SIG-M5 treated with dmso at 0.1 percent for 504 hours (cell line): ENCODE measurements around the gene ARHGAP12.
A peak's percentile ranks its signal among the peaks of the same experiment; 100 is the strongest.

ENCODE experiments used
- DNase-seq: peaks from one replicate; lab custom pipeline; 2025; ENCODE audit not compliant: unreplicated experiment; lab: John Stamatoyannopoulos, UW

The ARHGAP12 gene

DNA sequence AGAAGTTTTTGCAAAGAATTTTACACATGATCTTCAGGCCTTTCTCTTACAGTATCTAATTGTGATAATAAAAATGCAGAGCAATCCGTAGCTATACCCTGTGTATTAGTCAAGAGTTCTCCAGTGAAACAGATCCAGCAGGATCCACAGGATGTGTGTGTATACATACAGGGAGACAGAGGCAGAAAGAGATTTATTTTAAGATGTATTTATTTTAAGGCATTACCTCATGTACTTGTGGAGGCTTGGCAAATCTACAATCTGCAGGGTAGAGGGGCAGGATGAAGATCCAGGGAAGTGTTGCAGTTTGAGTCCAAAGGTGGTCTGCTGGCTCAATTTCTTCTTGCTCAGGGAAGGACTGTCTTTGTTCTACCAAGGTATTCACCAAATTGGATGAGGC, 41.7 kb downstream of the ARHGAP12 start:
- DNase-seq = no peak

DNA sequence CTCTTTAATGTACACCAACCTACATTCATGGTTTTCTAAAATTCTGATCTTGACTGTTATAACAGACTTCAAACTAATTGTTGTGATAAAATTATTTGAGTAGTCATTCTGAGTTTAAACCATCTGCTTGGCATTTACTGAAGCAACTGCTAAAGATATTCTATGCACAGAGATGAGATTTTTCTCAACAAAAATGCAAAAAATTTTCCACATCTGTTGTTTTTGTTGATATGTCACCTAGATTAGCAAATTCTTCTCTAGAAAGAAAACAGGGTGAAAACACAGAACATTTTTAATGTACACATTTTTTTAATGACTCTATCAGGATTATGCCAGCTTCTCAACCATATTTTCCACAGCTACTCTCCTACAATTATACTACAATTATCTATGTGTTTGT, 42.7 kb downstream of the ARHGAP12 start:
- no peak for DNase-seq

DNA sequence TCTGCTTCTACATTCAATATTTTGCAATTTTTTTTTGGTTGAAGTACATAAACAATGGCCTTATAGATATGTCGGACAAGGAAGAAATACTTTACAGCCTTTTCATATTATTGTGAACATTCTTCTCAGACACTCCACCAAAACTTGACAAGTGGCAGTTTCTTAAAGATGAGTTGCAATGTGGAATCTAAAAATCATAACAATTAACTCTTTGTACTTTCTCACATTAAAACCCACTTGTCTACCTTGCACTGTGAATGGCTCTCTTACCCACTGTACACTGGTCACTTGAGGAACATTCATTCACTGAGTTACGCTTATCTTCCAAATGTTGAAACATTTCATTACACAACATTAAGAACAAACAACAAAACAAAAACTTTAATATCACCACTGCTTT, 44.2 kb downstream of the ARHGAP12 start:
- no peak for DNase-seq

DNA sequence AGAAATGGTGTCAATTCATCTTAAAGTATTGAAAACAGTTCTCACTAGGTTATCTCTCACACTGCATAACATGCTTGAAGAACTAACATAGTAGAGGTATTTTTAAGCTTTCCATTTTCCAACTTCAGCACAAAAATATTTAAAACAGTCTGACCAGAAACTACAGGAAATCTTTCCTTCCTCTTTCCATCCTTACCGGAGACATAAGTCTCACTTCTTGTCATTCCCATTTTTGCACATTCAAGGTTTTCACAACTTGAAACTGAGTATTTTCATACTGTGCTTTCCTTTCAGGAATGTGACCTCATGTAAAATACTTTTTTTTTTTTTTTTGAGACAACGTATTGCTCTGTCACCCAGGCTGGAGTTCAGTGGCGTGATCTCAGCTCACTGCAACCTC, 45.2 kb downstream of the ARHGAP12 start:
- DNase-seq = no peak

DNA sequence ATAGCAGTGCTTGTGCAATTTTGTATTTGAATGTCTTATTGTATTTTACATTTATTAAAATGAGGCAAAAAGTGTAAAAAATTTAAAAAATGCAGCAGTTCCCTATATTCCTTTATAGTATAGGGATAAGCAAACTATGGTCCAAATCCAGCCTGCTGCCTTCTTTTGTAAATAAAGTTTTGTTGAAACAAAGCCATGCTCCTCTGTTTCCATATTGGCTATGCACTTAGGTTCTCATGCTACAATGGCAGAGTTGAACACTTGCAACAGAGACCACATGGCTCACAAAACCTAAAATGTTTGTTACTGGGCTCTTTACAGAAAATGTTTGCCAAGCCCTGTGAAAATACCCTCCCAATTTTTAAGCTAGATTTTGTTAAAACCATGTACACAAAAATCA, 50.1 kb downstream of the ARHGAP12 start:
- DNase-seq = no peak

DNA sequence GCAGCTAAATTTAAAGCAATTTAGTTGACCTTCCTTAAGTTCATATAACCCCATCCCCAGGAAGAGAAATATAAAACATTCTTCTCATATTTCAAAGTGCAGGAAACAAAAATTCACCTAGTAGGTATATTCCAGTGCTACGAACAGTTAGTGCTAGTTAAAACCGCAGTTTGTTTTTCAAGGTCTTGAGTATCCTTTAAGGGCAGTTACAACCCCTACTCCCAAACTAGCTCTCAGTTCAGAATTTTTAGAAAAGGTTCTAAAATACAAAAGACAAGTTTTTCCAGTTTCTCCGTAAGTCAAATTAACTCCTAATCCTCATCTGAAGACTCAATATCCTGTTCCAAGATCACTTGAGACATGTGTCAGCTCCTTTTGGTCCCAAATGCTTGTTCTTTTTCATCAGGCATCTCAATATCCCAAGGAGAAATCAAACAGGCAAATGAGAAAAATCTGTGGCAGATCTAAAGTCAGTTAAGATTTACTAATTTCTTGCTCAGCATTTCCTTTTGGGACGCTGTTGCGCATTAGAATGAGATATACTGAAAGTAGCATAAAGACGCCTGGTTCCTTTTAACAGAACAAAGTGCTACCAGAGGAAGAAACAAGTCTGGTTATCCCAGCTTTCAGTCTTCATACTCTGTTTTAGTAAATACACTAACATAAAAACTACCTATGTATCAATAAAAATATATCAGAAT, 51.8 kb downstream of the ARHGAP12 start:
- no peak for DNase-seq

DNA sequence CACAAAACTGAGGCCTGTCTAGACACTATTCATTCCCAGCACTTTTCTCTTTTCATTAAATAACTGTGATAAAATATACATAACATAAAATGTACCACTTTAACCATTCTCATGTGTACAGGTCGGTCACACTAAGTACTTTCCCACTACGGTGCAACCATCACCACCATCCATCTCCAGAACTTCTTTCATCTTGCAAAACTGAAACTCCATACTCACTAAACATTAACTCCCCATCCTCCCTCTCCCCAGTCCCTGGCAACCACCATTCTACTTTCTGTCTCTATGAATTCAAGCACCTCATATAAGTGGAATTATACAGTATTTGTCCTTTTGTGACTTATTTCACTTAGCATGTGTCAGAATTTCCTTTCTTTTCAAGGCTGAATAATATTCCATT, 53.0 kb downstream of the ARHGAP12 start:
- DNase-seq = no peak

DNA sequence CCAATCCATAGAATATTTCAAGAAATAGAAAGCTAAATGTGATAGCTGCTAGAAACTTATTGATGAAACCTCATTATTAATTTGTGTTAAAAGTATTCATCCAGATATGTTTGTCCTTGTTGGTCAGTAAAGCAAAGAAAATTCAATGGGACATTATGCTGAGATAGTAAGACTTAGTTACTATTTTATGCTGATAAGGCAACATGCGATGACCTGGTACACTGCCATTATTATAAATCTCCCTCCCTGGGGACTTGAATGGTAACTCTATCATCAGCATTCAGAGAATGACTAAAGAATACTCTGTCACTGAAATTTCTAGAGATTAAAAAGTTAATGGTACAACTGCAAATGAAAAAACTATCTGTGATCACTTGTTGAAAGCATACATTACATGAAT, 54.9 kb downstream of the ARHGAP12 start:
- no peak for DNase-seq

DNA sequence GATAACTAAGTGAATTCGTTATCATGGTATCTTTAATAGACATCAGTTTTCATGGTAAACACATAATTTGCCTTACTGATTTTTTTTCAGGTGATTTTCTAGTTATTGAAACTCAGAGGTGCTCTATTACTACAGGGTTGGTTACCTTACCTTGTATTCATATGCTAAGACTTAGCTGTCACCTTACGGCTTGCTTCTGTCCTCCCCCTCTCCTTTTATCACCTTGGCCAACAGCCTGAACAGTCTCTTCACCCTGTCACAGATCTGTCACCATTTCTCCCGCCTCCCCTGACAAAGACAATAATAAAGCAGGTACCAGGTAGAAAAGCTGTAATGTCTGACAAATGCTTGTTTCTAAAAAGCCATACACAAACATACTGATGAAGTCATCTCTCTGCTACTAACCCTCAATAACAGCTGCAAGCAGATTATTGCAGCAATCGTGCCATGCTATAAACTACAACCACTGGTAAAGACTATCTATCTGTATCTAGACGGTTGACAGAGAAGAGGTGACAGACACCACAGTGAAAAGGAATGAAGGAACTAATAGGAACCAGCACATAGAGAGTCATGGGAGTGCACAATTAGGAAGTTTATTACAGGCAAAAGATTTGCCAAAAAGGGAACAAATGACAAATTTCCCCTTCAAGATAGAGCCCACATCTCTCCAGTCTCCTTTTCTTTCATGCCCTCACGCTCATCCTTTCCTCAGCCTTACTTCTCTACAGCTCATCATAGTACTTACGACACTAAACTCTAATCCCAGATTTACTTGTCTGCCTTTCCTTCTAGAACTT, 57.2 kb downstream of the ARHGAP12 start:
- DNase-seq = no peak

DNA sequence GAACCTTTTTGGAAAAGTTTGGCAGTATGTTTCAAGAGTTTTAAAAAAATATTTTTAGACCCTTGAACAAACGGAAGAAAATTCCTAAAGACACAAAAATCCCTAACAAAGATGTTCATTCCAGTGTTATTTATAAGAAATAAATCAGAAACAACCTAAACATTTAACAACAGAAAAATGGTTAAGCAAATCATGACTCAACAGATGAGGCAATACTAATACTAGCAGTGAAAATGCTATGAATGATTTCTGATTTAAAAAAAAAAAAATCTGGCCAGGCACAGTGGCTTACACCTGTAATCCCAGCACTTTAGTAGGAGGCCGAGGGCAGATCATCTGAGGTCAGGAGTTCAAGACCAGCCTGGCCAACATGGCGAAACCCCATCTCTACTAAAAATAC, 61.0 kb downstream of the ARHGAP12 start:
- no peak for DNase-seq

DNA sequence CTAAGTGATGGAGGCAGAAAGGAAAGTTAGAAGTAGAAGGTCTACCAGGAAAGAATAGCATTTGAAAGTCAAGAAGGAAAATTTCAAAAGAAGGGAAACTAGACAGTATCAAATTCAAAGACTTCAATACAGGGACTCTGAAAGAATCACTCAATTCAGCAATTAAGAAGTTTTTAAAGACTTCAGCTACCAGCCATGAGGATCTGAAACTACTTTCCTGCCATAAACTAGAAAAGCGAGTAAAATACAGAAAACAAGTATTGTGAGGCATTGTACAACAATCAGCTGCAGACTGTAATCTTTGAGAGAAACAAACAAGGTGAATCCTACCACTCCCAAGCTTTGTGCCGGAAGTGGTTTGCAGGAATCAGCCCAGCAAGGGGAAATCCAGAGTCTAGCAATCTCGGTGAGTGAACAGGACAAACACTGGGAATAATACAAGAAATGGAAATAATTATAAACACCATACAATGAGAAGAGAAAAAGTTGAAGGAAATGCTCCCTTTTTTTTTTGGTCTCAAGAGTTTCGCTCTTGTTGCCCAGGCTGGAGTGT, 62.4 kb downstream of the ARHGAP12 start:
- no peak for DNase-seq

DNA sequence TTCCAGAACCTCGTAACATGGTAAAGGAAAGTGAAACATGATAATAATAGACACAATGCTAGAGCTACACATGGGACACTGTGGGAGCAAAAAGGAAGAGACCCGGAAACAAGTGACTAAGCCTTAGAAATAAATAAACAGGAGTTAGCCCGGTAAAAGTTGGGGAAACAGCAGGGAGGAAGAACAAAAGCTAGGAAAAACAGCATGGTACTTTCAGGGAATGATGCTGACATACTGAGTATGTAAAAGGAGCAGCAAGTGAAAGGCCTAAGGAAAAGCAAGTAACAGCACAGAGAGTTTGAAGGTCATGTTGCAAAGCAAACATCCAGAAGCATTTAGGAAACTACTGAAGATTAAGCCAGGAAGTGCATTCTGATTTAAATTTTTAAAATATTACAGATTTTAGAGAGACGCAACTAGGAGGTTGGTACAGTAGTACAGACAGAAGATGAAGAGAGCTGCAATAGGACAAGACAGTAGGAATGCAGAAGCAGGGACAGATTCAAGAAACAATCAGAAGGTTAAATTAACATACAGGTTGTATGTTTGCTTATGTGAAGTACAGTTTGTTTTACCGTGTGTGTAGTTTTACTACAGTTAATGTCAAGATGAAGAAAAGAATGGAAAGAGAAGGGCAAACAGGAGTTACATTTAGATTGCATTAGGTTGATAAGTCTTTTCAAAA, 63.7 kb downstream of the ARHGAP12 start:
- no peak for DNase-seq

DNA sequence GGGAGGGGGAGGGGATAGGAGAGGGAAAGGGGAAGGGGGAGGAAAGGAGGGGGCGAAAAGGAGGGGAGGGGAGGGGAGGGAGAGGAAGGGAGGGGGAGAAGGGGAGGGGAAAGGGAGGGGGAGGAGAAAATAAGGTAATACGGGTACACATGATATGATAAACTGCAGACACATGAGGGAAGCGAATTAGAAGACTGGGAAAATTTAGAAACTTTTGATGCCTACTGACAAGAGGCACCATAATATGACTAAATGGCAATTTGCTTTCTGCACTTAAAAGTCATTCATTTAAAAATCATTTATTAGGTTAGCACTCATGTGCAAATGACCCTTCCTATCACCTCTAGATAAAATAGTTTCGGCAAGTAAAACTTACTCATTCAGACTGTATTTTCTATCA, 73.6 kb downstream of the ARHGAP12 start:
- DNase-seq = no peak

DNA sequence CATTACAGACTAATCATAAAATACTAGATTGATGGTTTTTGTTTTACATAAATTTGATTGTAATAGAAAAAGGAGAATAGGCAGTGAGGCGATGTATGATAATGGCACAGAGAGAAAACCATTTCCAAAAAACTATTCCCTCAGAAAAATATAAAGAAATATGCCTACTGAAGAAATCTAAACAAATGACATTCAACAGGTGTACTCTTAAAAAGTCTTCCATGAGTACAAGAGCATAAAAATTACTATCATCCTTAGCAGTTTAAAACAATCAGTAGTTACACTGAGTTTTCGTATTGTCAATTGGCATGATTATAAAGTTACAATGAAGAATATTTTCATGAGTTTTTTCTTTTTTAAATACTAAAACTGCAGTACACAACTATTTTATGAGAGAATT, 75.0 kb downstream of the ARHGAP12 start:
- DNase-seq = no peak

DNA sequence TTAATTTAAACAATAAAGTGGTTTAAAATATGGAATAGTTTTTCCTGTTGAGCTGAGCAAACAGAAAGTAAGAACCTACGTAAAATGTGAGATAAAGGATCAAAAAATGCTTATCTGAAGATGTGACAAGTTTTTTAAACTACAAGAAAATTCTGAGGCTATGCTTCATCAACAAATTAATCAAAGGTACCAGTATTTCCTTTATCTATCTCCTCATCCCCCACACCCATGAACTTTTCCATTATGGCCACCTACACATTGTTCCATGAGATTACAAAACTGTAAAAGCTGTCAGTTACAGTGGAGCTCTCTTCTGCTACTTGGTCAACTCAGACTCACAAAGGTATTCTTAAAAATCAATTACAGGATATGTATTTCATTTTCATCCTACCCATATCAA, 77.4 kb downstream of the ARHGAP12 start:
- DNase-seq = no peak

DNA sequence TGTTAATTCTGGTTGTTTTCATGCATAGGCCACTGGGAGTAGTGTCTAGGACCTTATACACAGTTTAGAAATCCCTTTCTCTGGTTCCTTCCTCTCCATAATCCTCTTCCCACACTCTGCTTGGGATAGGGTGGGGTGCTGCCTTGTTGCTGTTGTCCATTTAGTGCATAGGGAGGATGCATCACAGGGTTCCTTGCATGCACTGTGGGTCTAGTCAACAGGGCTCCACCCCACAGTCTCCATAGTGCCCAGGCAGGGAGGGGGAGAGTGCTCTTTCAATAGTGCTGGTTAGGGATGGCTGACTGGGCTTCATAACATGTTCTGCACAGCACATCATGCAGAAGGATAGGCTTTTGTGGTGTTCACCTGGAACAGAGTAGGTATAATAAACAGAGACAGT, 81.1 kb downstream of the ARHGAP12 start:
- DNase-seq = no peak

DNA sequence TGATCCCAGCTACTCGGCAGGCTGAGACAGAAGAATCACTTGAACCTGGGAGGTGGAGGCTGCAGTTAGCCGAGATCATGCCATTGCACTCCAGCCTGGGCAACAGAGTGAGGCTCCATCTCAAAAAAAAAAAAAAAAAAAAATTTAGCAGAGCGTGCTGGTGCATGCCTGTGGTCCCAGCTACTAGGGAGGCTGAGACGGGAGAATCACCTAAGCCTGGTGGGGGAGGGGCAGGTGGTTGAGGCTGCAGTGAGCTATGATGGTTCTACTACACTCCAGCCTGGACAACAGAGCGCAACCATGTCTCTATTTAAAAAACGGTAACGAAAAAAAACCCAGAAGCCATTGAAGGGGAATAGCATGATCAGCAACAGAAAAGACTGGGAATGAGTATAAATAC, 89.9 kb downstream of the ARHGAP12 start:
- no peak for DNase-seq

DNA sequence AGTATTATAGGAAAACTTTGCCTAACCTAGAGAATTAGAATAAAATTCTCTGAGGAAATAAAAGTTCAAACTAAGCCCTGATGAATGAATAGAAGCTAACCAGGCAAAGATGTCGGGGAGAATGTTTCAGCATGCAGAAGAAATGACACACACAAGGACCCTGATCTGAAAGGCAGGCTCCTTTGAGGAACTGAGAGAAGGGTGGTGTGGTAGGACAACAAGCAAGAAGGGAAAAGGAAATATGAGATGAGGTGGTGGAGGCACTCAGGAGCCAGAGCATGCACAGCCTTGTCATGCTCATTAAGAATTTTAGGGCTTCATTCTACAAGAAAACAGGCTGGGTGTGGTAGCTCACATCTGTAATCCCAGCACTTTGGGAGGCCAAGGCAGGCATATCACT, 90.6 kb downstream of the ARHGAP12 start:
- no peak for DNase-seq

DNA sequence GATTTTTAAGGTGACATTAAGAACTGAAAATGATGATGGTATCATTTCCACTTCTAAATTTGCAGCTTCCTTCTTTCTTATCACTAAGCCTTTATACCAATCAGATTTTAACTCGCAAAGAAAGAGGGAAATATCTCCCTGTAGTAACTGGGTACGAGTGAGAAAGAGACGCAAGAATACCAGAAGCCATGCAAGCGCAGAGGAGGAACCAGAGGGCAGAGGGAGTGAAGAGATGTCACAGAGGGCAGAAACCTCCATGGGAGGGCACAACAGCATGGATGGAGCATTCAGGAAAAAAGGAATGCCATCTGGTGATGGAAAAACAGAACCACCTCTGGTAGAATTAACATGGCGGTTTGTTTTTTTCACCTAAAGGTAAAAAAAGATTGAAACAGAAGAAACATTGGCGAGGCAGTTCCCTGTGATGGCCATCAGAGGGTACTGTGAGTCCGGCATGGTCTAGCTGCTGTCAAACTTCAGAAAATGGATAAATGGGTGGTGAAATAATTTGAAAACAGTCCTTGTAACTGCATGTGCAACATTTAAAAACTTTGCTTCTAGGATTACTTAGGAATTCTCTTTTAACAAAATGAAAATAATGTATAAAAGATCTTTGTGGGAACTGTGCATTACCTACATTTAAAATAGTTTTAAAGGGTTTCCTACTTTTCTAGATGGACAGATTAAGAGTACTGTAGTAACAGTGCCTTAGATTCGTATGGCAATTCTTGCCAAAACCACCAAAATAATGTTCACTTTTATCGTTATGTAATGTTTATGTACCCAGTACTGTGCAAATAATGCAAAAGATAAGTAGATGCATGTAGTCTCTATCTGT, 91.8 kb downstream of the ARHGAP12 start:
- peak; percentile 38 for DNase-seq

DNA sequence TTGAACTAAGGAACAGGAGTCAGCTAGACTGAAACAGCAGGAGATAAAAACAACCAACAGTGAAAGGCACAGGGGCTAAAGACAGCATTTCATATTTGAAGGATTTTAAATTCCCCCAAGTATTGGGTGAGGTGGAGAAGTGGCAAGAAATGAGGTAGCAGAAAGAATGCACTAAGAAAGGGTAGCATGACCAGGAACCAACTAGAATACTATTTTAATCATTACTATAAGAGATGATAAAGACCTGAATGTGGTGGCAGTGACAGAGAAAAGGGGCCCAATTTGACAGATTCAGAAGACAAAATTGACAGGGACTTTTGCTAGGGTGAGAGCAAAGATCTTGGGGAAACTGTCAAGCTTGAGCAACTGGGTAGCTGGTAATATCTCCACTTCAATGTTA, 94.9 kb downstream of the ARHGAP12 start:
- DNase-seq = no peak

DNA sequence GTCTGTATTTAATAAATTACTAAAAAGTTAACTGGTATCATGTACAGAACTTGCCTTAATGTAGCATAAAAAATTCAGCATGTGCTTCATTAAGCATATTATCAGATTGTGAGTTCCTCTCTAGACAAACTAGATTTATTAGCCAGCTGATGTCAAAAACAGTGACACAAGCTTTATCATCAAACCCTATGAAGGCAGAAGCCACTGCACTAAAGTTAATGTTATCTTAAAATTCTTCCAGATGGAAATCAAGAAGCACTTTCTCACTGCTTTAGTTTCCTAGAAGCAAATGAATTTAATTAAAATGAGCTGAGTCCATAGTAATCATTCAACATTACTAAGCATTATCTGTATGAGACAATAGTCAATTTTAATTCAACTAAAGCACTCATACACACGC, 96.4 kb downstream of the ARHGAP12 start:
- no peak for DNase-seq
